Dermis microvascular lymphatic vessel endothelial cell (primary cell): ENCODE results near the gene DNMT1. TPM values are rescaled to one million over a fixed set of nuclear protein-coding genes. Genes with fewer than 3 reads are reported as not detected.
"Not testable (repeated sequence)": the region's sequence is repeated elsewhere in the genome, so short reads cannot be mapped to it uniquely, and the experiment has no call there.

Experiments
- DNase-seq, 2 donors: peaks; one replicate each; pipeline versions ENCODE4 v3.0.0 to v3.0.0-alpha.2; 2010; ENCODE audit warnings: low read depth in 2 of 2
- total RNA-seq: library from RNA; depleted of rRNA; stranded (reverse); fragments of >200 nt; gene quantifications from 2 replicates; pipeline ENCODE4 v1.2.1, GENCODE V29; 2014

DNMT1 gene
- 21.0 and 22.7 TPM in 2 replicates for total RNA-seq

GRCh38 chr19:10194500-10195198 is at the start of gene DNMT1:
TSS of gene DNMT1 (minus strand) at chr19:10194953. CDS start at chr19:10194899, 54 bp downstream.
- peak; percentile 93 to 97 for DNase-seq

- DNase-seq, result no peak
Measured at GRCh38 chr19:10243606-10244005, 48.9 kb upstream of the DNMT1 start.

- not testable (repeated sequence) for DNase-seq
Measured at GRCh38 chr19:10241826-10242449, 47.2 kb upstream of the DNMT1 start.

- no peak for DNase-seq
Measured at GRCh38 chr19:10238172-10238783, 43.5 kb upstream of the DNMT1 start.

- DNase-seq, result no peak
Measured at GRCh38 chr19:10237702-10238101, 42.9 kb upstream of the DNMT1 start.

GRCh38 chr19:10235409-10235808 is 40.7 kb upstream of the DNMT1 start:
- DNase-seq, result not testable (repeated sequence)

- DNase-seq, result no peak
Measured at GRCh38 chr19:10235003-10235402, 40.2 kb upstream of the DNMT1 start.

GRCh38 chr19:10233946-10234345 is 39.2 kb upstream of the DNMT1 start:
- DNase-seq, result no peak

- DNase-seq, result no peak
Measured at GRCh38 chr19:10231612-10232228, 37.0 kb upstream of the DNMT1 start.

- DNase-seq, result peak; percentile 5 to 44
Measured at GRCh38 chr19:10230861-10231611, 36.3 kb upstream of the DNMT1 start, which contains the start of gene S1PR2. TSS of gene S1PR2 (minus strand) at chr19:10231331. CDS start at chr19:10224905, 6,426 bp downstream.

GRCh38 chr19:10230173-10230860 is 35.6 kb upstream of the DNMT1 start:
- peak in 1 of 2 donors; percentile 18 for DNase-seq

GRCh38 chr19:10228920-10229319 is 34.2 kb upstream of the DNMT1 start:
- DNase-seq, result peak; percentile 9 to 43

GRCh38 chr19:10228393-10228792 is 33.6 kb upstream of the DNMT1 start:
- DNase-seq, result no peak

GRCh38 chr19:10227026-10227971 is 32.5 kb upstream of the DNMT1 start:
- DNase-seq, result no peak

GRCh38 chr19:10226376-10227025 is 31.7 kb upstream of the DNMT1 start:
- DNase-seq, result no peak

- no peak for DNase-seq
Measured at GRCh38 chr19:10226021-10226375, 31.2 kb upstream of the DNMT1 start.

GRCh38 chr19:10224337-10224736 is 29.6 kb upstream of the DNMT1 start:
- no peak for DNase-seq

- DNase-seq, result no peak
Measured at GRCh38 chr19:10223488-10224213, 28.9 kb upstream of the DNMT1 start.
